T-helper 1 cell treated with Interleukin-12 subunit alpha and Interleukin-12 subunit beta and Interleukin-4 antibody, amounts not matched to agents 30 μg/mL and 1 μg/mL, for 36 hours (primary cell): Measurements from ENCODE around the gene KIAA1191.
"Not testable (repeated sequence)": the region's sequence is repeated elsewhere in the genome, so short reads cannot be mapped to it uniquely, and the experiment has no call there.

Experiments used
- H3K27ac Mint-ChIP-seq: one replicate; pipeline ENCODE4 v1.8.0; 2021; ENCODE audit warnings: mild to moderate bottlenecking, mixed read lengths
- H3K27me3 Mint-ChIP-seq: one replicate; pipeline ENCODE4 v1.8.0; 2021; ENCODE audit warnings: low read depth, mixed read lengths
- H3K36me3 Mint-ChIP-seq: one replicate; pipeline ENCODE4 v1.8.0; 2021; ENCODE audit warnings: low read depth, mixed read lengths
- H3K4me1 Mint-ChIP-seq: one replicate; pipeline ENCODE4 v1.8.0; 2021; ENCODE audit warnings: low read depth, mixed read lengths
- H3K4me3 Mint-ChIP-seq: one replicate; pipeline ENCODE4 v1.8.0; 2021; ENCODE audit warnings: mild to moderate bottlenecking, moderate library complexity, mixed read lengths
- H3K9me3 Mint-ChIP-seq: one replicate; pipeline ENCODE4 v1.8.0; 2021; ENCODE audit warnings: mixed read lengths

Gene KIAA1191, protein sequence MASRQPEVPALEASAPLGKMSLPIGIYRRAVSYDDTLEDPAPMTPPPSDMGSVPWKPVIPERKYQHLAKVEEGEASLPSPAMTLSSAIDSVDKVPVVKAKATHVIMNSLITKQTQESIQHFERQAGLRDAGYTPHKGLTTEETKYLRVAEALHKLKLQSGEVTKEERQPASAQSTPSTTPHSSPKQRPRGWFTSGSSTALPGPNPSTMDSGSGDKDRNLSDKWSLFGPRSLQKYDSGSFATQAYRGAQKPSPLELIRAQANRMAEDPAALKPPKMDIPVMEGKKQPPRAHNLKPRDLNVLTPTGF

GRCh38 chr5:176361437-176362232, at the start of gene KIAA1191:
TSS of gene KIAA1191 (minus strand) at chr5:176361764. CDS start at chr5:176359508, 2,256 bp downstream.
- Mint-ChIP-seq H3K36me3 (peaks cover 14% of the 10 kb centered on the region), H3K4me1 (peaks cover 31% of the 10 kb centered on the region), H3K27me3 (no peaks in the 10 kb centered on the region), H3K4me3 (peak within 1 kb of the TSS; percentile 98), H3K9me3 (no peaks in the 10 kb centered on the region), H3K27ac (peak within 1 kb of the TSS; percentile 96)

- Mint-ChIP-seq H3K36me3 (peaks cover 14% of the 10 kb centered on the region), H3K27ac (no peak overlapping the region), H3K9me3 (no peaks in the 10 kb centered on the region)
Observed at GRCh38 chr5:176410486-176411180, 49.1 kb upstream of the KIAA1191 start.

GRCh38 chr5:176409765-176410164, 48.2 kb upstream of the KIAA1191 start:
- H3K27me3 Mint-ChIP-seq = no peaks in the 10 kb centered on the region
- no peak overlapping the region for H3K27ac Mint-ChIP-seq
- no peaks in the 10 kb centered on the region for H3K9me3 Mint-ChIP-seq
- peaks cover 14% of the 10 kb centered on the region for H3K36me3 Mint-ChIP-seq
- peaks cover 21% of the 10 kb centered on the region for H3K4me1 Mint-ChIP-seq
- no peak overlapping the region for H3K4me3 Mint-ChIP-seq

More at GRCh38 chr5:176410486-176411180, 49.1 kb upstream of the KIAA1191 start:
- no peaks in the 10 kb centered on the region for H3K27me3 Mint-ChIP-seq
- peaks cover 29% of the 10 kb centered on the region for H3K4me1 Mint-ChIP-seq
- no peak overlapping the region for H3K4me3 Mint-ChIP-seq

DNA sequence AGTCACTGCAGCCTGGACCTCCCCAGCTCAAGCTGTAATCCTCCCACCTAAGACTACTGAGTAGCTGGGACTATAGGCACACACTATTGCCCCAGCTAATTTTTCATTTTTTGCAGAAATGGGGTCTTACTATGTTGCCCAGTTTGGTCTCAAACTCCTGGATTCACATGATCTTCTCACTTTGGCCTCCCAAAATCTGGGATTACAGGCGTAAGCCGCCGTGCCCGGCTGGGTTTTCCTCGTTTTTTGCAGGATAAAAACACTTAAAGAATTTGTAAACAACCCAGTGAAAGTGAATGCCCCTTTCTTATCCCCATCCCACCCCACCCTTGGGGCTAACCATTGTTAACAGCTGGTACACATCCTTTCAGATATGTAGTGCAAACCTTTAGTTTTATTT, 47.0 kb upstream of the KIAA1191 start:
- peaks cover 14% of the 10 kb centered on the region for H3K36me3 Mint-ChIP-seq
- H3K4me3 Mint-ChIP-seq = no peak overlapping the region
- H3K9me3 Mint-ChIP-seq = no peaks in the 10 kb centered on the region
- H3K27me3 Mint-ChIP-seq = no peaks in the 10 kb centered on the region
- no peak overlapping the region for H3K27ac Mint-ChIP-seq
- H3K4me1 Mint-ChIP-seq = peaks cover 12% of the 10 kb centered on the region

DNA sequence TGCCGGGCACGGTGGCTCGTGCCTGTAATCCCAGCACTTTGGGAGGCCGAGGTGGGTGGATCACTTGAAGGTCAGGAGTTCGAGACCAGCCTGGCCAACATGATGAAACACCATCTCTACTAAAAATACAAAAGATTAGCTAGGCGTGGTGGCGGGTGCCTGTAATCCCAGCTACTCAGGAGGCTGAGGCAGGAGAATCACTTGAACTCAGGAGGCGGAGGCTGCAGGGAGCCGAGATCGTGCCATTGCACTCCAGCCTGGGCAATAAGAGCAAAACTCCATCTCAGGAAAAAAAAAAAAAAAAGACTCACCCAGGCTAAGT, 46.6 kb upstream of the KIAA1191 start:
- H3K36me3 Mint-ChIP-seq = peaks cover 14% of the 10 kb centered on the region
- not testable (repeated sequence) for H3K9me3 Mint-ChIP-seq, H3K27me3 Mint-ChIP-seq, H3K4me3 Mint-ChIP-seq, H3K27ac Mint-ChIP-seq
- peaks cover 11% of the 10 kb centered on the region for H3K4me1 Mint-ChIP-seq

DNA sequence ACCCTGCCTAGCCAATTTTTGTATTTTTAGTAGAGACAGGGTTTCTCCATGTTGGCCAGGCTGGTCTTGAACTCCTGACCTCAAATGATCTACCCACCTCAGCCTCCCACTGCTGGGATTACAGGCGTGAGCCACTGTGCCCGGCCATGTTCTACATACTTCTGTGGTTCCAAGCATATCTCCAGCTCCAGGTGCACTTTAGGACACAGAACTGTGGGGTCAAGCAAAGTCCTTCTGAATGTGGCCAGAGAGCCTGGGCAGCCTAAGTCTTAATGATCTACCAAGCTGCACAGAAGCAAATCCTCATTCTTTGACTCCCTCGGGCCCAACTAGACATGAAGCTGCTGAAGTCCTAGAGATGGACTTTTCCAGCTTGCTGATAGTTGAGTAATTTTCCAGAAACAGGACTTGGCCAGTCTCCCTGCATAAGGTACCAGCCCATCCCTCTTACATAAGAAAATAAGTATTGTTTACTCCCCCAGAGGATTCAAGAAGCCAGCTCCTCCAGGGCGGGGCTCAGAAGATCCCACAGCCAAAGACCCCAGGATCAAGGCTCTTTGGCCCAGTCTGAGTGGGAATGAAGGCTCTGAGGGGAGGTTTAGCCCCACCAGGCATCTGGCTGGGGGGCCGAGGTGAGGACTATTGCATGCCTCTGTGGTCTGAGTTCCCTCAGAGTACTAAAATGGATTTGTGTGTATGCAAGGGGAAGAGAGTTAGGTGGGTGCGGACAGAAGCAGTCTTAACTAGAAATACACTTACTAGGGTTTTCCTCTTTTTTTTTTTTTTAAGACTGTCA, 46.1 kb upstream of the KIAA1191 start:
- Mint-ChIP-seq H3K36me3 (peaks cover 14% of the 10 kb centered on the region), H3K27ac (no peak overlapping the region), H3K27me3 (no peaks in the 10 kb centered on the region), H3K4me1 (peaks cover 7% of the 10 kb centered on the region), H3K9me3 (no peaks in the 10 kb centered on the region), H3K4me3 (no peak overlapping the region)

DNA sequence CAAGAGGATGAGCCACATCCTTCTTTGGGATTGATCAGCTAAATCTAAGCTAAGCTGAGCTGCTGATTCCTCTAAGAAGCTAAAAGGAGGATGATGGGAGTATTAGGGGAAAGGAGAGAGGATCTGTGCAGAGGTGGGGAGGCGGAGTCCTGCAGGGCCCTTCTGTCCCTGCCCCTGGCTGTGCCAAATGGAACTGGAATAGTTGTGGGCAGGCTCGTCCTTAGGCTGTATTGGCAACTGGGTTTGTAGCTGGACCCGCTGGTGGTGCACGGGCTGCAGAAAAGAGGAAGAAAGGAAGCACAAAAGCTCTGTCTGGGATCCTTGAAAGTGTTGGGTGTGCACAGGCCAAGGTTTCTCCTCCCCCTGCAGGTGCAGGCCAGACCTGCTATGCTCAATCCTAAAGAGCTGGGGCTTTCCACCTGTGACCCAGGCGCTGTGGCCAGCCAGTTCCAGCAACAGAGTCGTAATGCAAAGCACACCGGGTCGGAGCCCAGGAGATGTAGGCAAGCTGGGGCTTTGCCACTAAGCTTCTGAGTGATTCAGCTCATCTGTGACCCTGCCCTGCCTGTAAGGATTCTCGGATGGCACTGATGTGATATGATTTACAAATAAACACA, 45.0 kb upstream of the KIAA1191 start:
- Mint-ChIP-seq H3K36me3 (peaks cover 11% of the 10 kb centered on the region), H3K9me3 (no peaks in the 10 kb centered on the region), H3K27me3 (no peaks in the 10 kb centered on the region), H3K4me1 (peaks cover 8% of the 10 kb centered on the region), H3K4me3 (no peak overlapping the region), H3K27ac (no peak overlapping the region)

DNA sequence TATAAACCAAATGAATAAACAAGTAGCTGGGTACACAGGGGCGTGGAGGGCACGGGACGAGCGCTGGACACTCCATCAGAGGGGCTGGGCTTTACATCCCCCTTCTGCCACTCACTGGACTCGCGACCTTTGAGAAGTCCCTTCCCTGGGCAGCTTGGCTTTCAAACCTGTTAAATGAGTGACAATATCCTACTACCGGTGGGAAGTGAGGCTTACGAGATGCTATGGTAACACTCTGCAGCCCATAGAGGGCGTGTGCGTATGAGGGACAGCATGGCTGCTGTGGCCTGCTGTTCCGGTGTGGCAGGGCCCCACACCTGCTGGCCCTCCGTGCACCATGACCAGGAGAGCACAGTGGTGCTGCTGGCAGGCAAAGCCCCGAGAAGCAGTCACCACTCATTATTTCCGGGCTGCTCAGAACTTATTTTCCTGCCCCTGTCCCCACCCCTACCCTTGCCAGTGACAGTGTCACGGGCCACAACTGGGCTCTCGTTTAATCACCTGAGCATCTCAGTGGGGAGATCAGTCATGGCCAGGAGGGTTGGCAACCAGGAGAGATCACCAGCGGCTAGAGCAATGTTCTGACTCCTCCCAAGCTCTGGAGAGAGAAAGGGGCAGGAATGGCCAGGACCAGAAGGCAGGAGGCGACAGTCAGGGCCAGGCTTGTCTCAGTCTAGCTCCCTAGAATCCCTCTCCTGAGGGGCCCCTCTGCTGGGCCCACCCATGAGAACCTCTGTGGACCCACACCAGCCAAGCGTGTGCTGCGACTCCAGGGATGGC, 44.3 kb upstream of the KIAA1191 start:
- Mint-ChIP-seq H3K27ac (no peak overlapping the region), H3K4me3 (no peak overlapping the region), H3K36me3 (peaks cover 10% of the 10 kb centered on the region), H3K9me3 (no peaks in the 10 kb centered on the region), H3K4me1 (peaks cover 2% of the 10 kb centered on the region), H3K27me3 (no peaks in the 10 kb centered on the region)

DNA sequence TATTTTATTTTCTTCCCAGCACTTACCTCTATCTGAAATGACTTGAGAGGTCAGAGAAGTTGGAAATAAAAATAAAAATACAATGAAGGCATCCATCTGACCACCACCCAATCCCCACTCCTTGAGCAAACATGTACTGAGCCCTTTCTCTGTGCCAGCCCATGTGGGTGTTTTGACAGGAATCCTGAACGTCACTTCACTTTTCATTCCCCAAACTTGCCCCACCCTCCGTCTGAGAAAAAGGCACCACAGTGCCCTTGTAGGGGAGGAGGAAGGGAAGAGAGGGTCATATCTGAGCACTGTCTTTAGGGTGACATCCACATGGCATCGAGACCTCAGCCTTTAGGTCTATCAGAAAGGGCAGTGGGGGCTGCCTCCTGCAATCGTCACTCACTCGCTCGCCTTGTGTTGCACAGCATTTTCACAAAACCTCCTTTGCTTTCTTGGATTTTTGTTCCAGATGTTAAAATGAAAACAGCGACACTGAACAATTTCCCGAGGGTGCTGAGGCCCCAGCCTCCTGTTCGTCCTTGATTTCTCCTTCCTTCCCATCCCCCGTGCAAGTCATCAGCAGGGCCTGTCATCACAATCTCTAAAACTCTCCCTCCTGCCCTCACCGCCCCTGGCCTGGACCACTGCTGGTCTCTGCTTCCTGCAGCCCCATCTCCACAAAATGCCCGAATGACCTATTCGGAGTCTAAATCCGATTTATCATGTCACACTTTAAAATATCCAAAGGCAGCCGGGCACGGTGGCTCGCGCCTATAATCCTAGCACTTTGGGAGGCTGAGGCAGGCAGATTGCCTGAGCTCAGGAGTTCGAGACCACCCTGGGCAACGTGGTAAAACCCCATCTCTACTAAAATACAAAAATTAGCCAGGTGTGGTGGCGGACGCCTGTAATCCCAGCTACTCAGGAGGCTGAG, 40.0 kb upstream of the KIAA1191 start:
- H3K27ac Mint-ChIP-seq = no peak overlapping the region
- H3K4me1 Mint-ChIP-seq = peaks cover 2% of the 10 kb centered on the region
- no peaks in the 10 kb centered on the region for H3K9me3 Mint-ChIP-seq
- no peaks in the 10 kb centered on the region for H3K27me3 Mint-ChIP-seq
- no peak overlapping the region for H3K4me3 Mint-ChIP-seq
- peaks cover 14% of the 10 kb centered on the region for H3K36me3 Mint-ChIP-seq

DNA sequence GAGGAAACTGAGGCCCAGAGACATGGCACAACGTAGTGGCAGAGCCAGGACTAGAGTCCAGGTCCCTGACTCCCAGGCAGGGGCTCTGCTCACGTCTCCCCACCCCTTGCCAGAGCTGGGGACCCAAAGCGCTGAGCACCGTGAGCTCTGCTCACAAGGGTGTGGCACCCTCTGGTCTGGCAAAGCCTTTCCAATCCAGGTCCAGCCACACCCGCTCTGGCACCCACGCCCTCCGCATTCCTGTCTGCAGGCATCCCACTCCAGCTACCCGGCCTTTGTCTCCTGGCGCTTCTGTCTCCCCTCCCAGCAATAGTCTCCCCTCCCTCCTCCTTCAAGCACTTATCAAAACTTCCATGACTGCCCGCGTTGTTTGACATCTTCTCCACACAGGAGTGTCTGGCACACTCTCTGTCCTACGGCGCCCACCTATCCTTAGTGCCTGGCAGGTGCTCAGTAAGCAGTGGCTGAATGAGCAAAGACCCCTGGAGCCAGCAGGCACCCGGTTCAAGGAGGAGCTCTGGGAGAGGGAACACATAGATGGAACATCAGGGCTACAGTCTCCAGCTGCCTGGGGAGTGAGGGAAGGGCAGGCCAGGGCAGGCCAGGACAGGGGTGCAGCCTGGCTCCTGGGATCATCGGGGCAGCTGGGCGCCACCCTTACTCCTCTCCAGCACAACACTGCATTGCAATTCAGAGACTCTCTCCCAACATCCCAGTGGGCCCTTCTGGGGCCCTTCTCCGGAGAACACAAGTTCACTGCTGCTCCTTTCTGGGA, 39.0 kb upstream of the KIAA1191 start:
- Mint-ChIP-seq H3K4me1 (peaks cover 2% of the 10 kb centered on the region), H3K9me3 (no peaks in the 10 kb centered on the region), H3K27me3 (no peaks in the 10 kb centered on the region), H3K4me3 (no peak overlapping the region), H3K27ac (no peak overlapping the region), H3K36me3 (peaks cover 11% of the 10 kb centered on the region)

DNA sequence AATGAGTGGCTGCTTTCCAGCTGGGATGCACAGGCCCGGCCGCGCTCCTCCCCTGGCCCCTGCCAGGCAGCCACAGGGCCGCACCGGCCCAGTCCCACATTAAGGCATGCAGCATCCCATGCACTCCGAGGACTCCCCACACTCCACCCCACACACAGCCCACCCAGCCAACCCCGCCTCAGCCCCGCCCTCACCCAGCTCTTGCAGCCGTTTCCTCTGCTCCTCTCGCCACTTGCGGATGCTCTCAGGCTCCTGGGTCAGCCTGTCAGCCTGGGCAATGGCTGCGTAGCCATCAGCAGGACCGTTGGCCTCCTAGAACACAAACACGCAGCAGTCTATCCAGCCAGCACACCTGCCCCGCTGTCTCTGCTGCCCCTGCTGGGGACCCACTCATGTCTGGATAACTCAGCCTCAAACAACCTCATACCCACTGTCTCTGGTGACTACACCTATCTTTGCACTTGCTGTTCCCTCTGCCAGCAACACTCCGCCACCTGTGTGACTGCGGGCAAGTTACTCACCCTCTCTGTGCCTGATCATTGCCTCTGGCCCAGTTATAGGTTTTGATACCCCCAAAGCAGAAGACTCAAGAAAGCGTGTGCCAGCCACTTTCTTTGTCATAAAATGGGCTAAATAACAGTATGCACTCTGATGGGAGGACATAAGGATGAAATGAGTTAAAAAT, 36.3 kb upstream of the KIAA1191 start:
- no peaks in the 10 kb centered on the region for H3K9me3 Mint-ChIP-seq
- peaks cover 17% of the 10 kb centered on the region for H3K36me3 Mint-ChIP-seq
- H3K4me3 Mint-ChIP-seq = no peak overlapping the region
- H3K27me3 Mint-ChIP-seq = no peaks in the 10 kb centered on the region
- H3K4me1 Mint-ChIP-seq = peaks cover 2% of the 10 kb centered on the region
- H3K27ac Mint-ChIP-seq = no peak overlapping the region

GRCh38 chr5:176396330-176396729, 34.8 kb upstream of the KIAA1191 start:
- H3K27me3 Mint-ChIP-seq = no peaks in the 10 kb centered on the region
- H3K9me3 Mint-ChIP-seq = no peaks in the 10 kb centered on the region
- no peak overlapping the region for H3K4me3 Mint-ChIP-seq
- H3K36me3 Mint-ChIP-seq = peaks cover 22% of the 10 kb centered on the region
- H3K27ac Mint-ChIP-seq = no peak overlapping the region
- H3K4me1 Mint-ChIP-seq = no peaks in the 10 kb centered on the region
